Duodenal mucosa (tissue), 2 donors: ENCODE results near the gene RABEP2.
"Not testable (repeated sequence)": the region's sequence is repeated elsewhere in the genome, so short reads cannot be mapped to it uniquely, and the experiment has no call there.

Experiments
- H3K27ac ChIP-seq: one replicate; pipeline ENCODE4 v1.7.0; 2013; ENCODE audit warnings: low read depth, low read length
- H3K27me3 ChIP-seq, 2 donors: one replicate each; pipeline ENCODE4 v1.7.0; 2013; ENCODE audit warnings: low read length in 2 of 2, control low read depth in 1 of 2; ENCODE audit not compliant: insufficient read depth in 2 of 2, control insufficient read depth in 1 of 2
- H3K36me3 ChIP-seq, 2 donors: one replicate each; pipeline ENCODE4 v1.7.0; 2013; ENCODE audit warnings: low read length in 2 of 2, control low read depth in 1 of 2; ENCODE audit not compliant: insufficient read depth in 2 of 2, control insufficient read depth in 1 of 2
- H3K4me1 ChIP-seq, 2 donors: one replicate each; pipeline ENCODE4 v1.7.0; 2013; ENCODE audit warnings: low read length in 2 of 2, control low read depth in 1 of 2; ENCODE audit not compliant: insufficient read depth in 2 of 2, control insufficient read depth in 1 of 2
- H3K4me3 ChIP-seq, 2 donors: one replicate each; pipeline ENCODE4 v1.7.0; 2013; ENCODE audit warnings: low read length in 2 of 2, low read depth in 1 of 2
- H3K9ac ChIP-seq, 2 donors: one replicate each; pipeline ENCODE4 v1.7.0; 2013; ENCODE audit warnings: low read length in 2 of 2, low read depth in 1 of 2
- H3K9me3 ChIP-seq, 2 donors: one replicate each; pipeline ENCODE4 v1.7.0; 2013; ENCODE audit warnings: low read length in 2 of 2, control low read depth in 1 of 2; ENCODE audit not compliant: control insufficient read depth in 1 of 2

Gene RABEP2

GRCh38 chr16:28875134-28876018 is 49.7 kb downstream of the RABEP2 start:
- Histone ChIP-seq H3K4me3 (no peak overlapping the region), H3K27me3 (no peaks in the 10 kb centered on the region), H3K36me3 (peaks cover 15 to 36% of the 10 kb centered on the region in 2 donors), H3K9me3 (no peaks in the 10 kb centered on the region), H3K4me1 (peaks cover 8 to 10% of the 10 kb centered on the region in 2 donors), H3K27ac (no peak overlapping the region), H3K9ac (no peak overlapping the region)

GRCh38 chr16:28874406-28874805 is 50.6 kb downstream of the RABEP2 start:
- Histone ChIP-seq H3K4me3 (no peak overlapping the region), H3K36me3 (peaks cover 24 to 46% of the 10 kb centered on the region in 2 donors), H3K4me1 (peaks cover 4 to 7% of the 10 kb centered on the region in 2 donors), H3K9ac (no peak overlapping the region), H3K27ac (no peak overlapping the region), H3K9me3 (no peaks in the 10 kb centered on the region), H3K27me3 (no peaks in the 10 kb centered on the region)

GRCh38 chr16:28873543-28874201 is 51.4 kb downstream of the RABEP2 start:
- Histone ChIP-seq H3K4me1 (no peaks in the 10 kb centered on the region), H3K4me3 (no peak overlapping the region), H3K36me3 (peaks cover 31 to 53% of the 10 kb centered on the region in 2 donors), H3K27me3 (no peaks in the 10 kb centered on the region), H3K9me3 (no peaks in the 10 kb centered on the region), H3K9ac (no peak overlapping the region), H3K27ac (no peak overlapping the region)

- H3K9me3 ChIP-seq = no peaks in the 10 kb centered on the region
Measured at GRCh38 chr16:28872952-28873351, 52.1 kb downstream of the RABEP2 start.

GRCh38 chr16:28869201-28869600 is 55.8 kb downstream of the RABEP2 start:
- peaks cover 13 to 16% of the 10 kb centered on the region in 2 donors for H3K4me1 ChIP-seq
- peaks cover 41 to 65% of the 10 kb centered on the region in 2 donors for H3K36me3 ChIP-seq
- no peak overlapping the region for H3K9ac ChIP-seq
- no peaks in the 10 kb centered on the region for H3K27me3 ChIP-seq
- H3K27ac ChIP-seq = no peak overlapping the region
- H3K9me3 ChIP-seq = no peaks in the 10 kb centered on the region
- H3K4me3 ChIP-seq = no peak overlapping the region

More at GRCh38 chr16:28872952-28873351, 52.1 kb downstream of the RABEP2 start:
- Histone ChIP-seq H3K4me1 (no peaks in the 10 kb centered on the region), H3K9ac (no peak overlapping the region), H3K27me3 (no peaks in the 10 kb centered on the region), H3K4me3 (no peak overlapping the region), H3K36me3 (peaks cover 32 to 57% of the 10 kb centered on the region in 2 donors), H3K27ac (no peak overlapping the region)

GRCh38 chr16:28867646-28868045 is 57.4 kb downstream of the RABEP2 start:
- not testable (repeated sequence) for H3K9me3 ChIP-seq, H3K4me3 ChIP-seq, H3K27ac ChIP-seq, H3K27me3 ChIP-seq, H3K9ac ChIP-seq
- Histone ChIP-seq H3K4me1 (peaks cover 15 to 18% of the 10 kb centered on the region in 2 donors), H3K36me3 (peaks cover 40 to 55% of the 10 kb centered on the region in 2 donors)

GRCh38 chr16:28867241-28867640 is 57.8 kb downstream of the RABEP2 start:
- no peak overlapping the region for H3K9ac ChIP-seq

GRCh38 chr16:28866454-28866804 is 58.6 kb downstream of the RABEP2 start:
- Histone ChIP-seq H3K27ac (no peak overlapping the region), H3K9me3 (no peaks in the 10 kb centered on the region), H3K27me3 (no peaks in the 10 kb centered on the region), H3K36me3 (peaks cover 28 to 43% of the 10 kb centered on the region in 2 donors), H3K4me3 (peak overlapping the region in 1 of 2 donors; percentile 40), H3K9ac (no peak overlapping the region), H3K4me1 (peaks cover 15 to 18% of the 10 kb centered on the region in 2 donors)

More at GRCh38 chr16:28867241-28867640, 57.8 kb downstream of the RABEP2 start:
- H3K4me3 ChIP-seq = no peak overlapping the region
- no peaks in the 10 kb centered on the region for H3K27me3 ChIP-seq
- no peak overlapping the region for H3K27ac ChIP-seq
- H3K4me1 ChIP-seq = peaks cover 15 to 18% of the 10 kb centered on the region in 2 donors
- peaks cover 36 to 50% of the 10 kb centered on the region in 2 donors for H3K36me3 ChIP-seq
- H3K9me3 ChIP-seq = no peaks in the 10 kb centered on the region

GRCh38 chr16:28865722-28866453 is 59.1 kb downstream of the RABEP2 start:
- Histone ChIP-seq H3K9ac (peak overlapping the region in 1 of 2 donors; percentile 22), H3K4me3 (peak overlapping the region; percentile 43 to 91), H3K27ac (no peak overlapping the region), H3K4me1 (peaks cover 15 to 18% of the 10 kb centered on the region in 2 donors), H3K9me3 (no peaks in the 10 kb centered on the region), H3K27me3 (no peaks in the 10 kb centered on the region), H3K36me3 (peaks cover 26 to 38% of the 10 kb centered on the region in 2 donors)
